Coronary artery (tissue), 2 donors: ENCODE data around the gene HUS1B.

Experiments
- DNase-seq: peaks from one replicate; pipeline ENCODE4 v3.0.0-alpha.2; 2017; ENCODE audit warnings: low spot score
- H3K27ac ChIP-seq, 2 donors: fragments of 200-600 bp; sonication (generic); one replicate each; pipeline ENCODE4 v1.5.1; 2016 to 2019
- H3K4me3 ChIP-seq: fragments of 200-600 bp; sonication (generic); 2 replicates; pipeline ENCODE4 v1.5.1; 2016; ENCODE audit warnings: mild to moderate bottlenecking, moderate library complexity
- CTCF ChIP-seq: fragments of 200-600 bp; sonication (generic); IDR thresholded peaks from one replicate; pipeline ENCODE4 v1.5.1; 2019; ENCODE audit warnings: antibody characterized with exemption

Gene HUS1B

GRCh38 chr6:641225-641985 is 15.5 kb downstream of the HUS1B start:
- Histone ChIP-seq H3K4me3 (no peak overlapping the region), H3K27ac (no peak overlapping the region)
- no peak for TF ChIP-seq CTCF
- no peak for DNase-seq

GRCh38 chr6:636488-636887 is 20.4 kb downstream of the HUS1B start:
- DNase-seq, result no peak
- TF ChIP-seq CTCF, result no peak
- H3K4me3 ChIP-seq, result no peak overlapping the region

GRCh38 chr6:635233-635632 is 21.7 kb downstream of the HUS1B start:
- Histone ChIP-seq H3K27ac (no peak overlapping the region), H3K4me3 (no peak overlapping the region)
- DNase-seq, result no peak
- no peak for TF ChIP-seq CTCF

More at GRCh38 chr6:636488-636887, 20.4 kb downstream of the HUS1B start:
- no peak overlapping the region for H3K27ac ChIP-seq

- no peak for DNase-seq
- TF ChIP-seq CTCF, result no peak
- no peak overlapping the region for H3K27ac ChIP-seq
- H3K4me3 ChIP-seq, result no peak overlapping the region
Observed at GRCh38 chr6:633611-634010, 23.3 kb downstream of the HUS1B start.

GRCh38 chr6:628766-629165 is 28.1 kb downstream of the HUS1B start:
- no peak for DNase-seq
- H3K27ac ChIP-seq, result no peak overlapping the region
- TF ChIP-seq CTCF, result no peak
- H3K4me3 ChIP-seq, result no peak overlapping the region

GRCh38 chr6:626236-626635 is 30.7 kb downstream of the HUS1B start:
- Histone ChIP-seq H3K4me3 (no peak overlapping the region), H3K27ac (no peak overlapping the region)
- no peak for TF ChIP-seq CTCF
- no peak for DNase-seq

GRCh38 chr6:624979-625378 is 31.9 kb downstream of the HUS1B start:
- no peak for DNase-seq
- no peak for TF ChIP-seq CTCF
- H3K4me3 ChIP-seq, result no peak overlapping the region
- H3K27ac ChIP-seq, result no peak overlapping the region
